ENCODE results near the gene SSBP3.

GRCh38 chr1:54375712-54376429 is 30.3 kb downstream of the SSBP3 start:
- no peak for TF ChIP-seq POU2F2 (IDR thresholded peaks at IDR 0.05; ENCODE audit: low read depth, low read length)
- no peak for TF ChIP-seq POLR2AphosphoS5 (IDR thresholded peaks at IDR 0.05; ENCODE audit: low read depth, low read length)
- TF ChIP-seq POLR2A (IDR thresholded peaks at IDR 0.05; ENCODE audit: low read depth, low read length) = no peak
- TF ChIP-seq SPI1 (IDR thresholded peaks at IDR 0.05; ENCODE audit: low read depth, low read length) = no peak
- TF ChIP-seq TAF1 (IDR thresholded peaks at IDR 0.05; ENCODE audit: low read depth, low read length) = no peak
- TF ChIP-seq PAX5 (IDR thresholded peaks at IDR 0.05; ENCODE audit: insufficient read depth, low read length, severe bottlenecking) = no peak
